Measurements from ENCODE around the gene RASEF.
A peak's percentile ranks its signal among the peaks of the same experiment; 100 is the strongest.
"Not testable (repeated sequence)": the region's sequence is repeated elsewhere in the genome, so short reads cannot be mapped to it uniquely, and the experiment has no call there.

Gene RASEF

DNA sequence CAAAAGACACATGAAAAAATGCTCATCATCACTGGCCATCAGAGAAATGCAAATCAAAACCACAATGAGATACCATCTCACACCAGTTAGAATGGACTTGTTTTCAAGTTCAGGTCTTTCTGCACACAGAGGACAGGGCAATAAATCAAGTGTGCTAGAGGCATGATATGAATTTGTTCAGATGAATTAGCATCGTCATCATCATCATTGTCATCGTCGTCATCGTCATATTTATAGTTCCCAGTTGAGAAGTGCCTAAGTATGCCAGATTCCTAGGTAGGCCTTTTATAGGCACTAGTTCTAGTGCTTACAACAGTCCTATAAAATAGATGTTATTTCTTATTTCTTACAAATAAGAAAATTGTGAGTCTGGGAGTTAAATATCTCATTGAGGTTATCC is 34.7 kb upstream of the RASEF start:
- TF ChIP-seq, protein P1, sequence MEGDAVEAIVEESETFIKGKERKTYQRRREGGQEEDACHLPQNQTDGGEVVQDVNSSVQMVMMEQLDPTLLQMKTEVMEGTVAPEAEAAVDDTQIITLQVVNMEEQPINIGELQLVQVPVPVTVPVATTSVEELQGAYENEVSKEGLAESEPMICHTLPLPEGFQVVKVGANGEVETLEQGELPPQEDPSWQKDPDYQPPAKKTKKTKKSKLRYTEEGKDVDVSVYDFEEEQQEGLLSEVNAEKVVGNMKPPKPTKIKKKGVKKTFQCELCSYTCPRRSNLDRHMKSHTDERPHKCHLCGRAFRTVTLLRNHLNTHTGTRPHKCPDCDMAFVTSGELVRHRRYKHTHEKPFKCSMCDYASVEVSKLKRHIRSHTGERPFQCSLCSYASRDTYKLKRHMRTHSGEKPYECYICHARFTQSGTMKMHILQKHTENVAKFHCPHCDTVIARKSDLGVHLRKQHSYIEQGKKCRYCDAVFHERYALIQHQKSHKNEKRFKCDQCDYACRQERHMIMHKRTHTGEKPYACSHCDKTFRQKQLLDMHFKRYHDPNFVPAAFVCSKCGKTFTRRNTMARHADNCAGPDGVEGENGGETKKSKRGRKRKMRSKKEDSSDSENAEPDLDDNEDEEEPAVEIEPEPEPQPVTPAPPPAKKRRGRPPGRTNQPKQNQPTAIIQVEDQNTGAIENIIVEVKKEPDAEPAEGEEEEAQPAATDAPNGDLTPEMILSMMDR (IDR thresholded peaks at IDR 0.05; ENCODE audit: control insufficient read depth, insufficient read depth, low read depth, low read length, missing control alignments) = no peak
- DNase-seq (ENCODE audit: low read depth) = no peak
- H3K4me3 ChIP-seq (ENCODE audit: control insufficient read depth, low read depth, low read length) = no peak overlapping the region

DNA sequence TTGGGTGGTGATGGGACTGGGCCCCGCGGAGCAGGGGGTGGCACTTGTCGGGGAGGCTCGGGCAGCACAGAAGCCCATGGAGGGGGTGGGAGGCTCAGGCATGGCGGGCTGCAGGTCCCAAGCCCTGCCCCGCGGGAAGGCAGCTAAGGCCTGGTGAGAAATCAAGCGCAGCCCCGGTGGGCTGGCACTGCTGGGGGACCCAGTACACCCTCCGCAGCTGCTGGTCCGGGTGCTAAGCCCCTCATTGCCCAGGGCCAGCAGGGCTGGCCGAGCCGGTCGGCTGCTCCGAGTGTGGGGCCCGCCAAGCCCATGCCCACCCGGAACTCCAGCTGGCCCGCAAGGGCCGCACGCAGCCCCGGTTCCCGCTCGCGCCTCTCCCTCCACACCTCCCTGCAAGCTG is 30.4 kb upstream of the RASEF start:
- not testable (repeated sequence) for H3K4me3 ChIP-seq (ENCODE audit: control insufficient read depth, low read depth, low read length); DNase-seq (ENCODE audit: low read depth)

GRCh38 chr9:83081846-83082245 is 18.9 kb upstream of the RASEF start:
- no peak overlapping the region for H3K4me3 ChIP-seq (ENCODE audit: control insufficient read depth, low read depth, low read length)
- TF ChIP-seq, protein P1 (IDR thresholded peaks at IDR 0.05; ENCODE audit: control insufficient read depth, insufficient read depth, low read depth, low read length, missing control alignments) = no peak

DNA sequence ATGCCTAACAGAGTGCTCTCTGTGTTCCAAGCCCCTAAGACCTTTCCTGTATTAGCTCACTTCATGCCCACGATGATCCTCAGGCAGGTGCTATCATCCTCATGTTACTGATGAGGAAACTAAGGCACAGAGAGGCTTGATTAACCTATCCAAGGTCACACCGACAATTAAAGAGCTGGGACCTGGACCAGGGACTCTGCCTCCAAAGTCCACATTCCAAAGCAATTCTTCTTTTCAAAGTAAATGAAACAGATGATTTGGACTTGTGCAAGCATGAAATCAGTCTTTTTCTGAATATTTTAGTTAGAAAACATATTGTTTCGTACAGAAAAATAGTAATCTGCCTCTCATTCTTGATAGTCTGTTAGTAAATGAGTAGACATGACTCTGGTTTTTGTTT is 18.1 kb upstream of the RASEF start:
- no peak for DNase-seq (ENCODE audit: low read depth)
- TF ChIP-seq, protein P1 (IDR thresholded peaks at IDR 0.05; ENCODE audit: control insufficient read depth, insufficient read depth, low read depth, low read length, missing control alignments) = no peak
- H3K4me3 ChIP-seq (ENCODE audit: control insufficient read depth, low read depth, low read length) = no peak overlapping the region

More at GRCh38 chr9:83081846-83082245, 18.9 kb upstream of the RASEF start:
- DNase-seq (ENCODE audit: low read depth) = no peak

- DNase-seq (ENCODE audit: low read depth); H3K4me3 ChIP-seq (ENCODE audit: control insufficient read depth, low read depth, low read length): not testable (repeated sequence)
These were observed 13.0 kb upstream of the RASEF start for GRCh38 chr9:83075932-83076331.

GRCh38 chr9:83072498-83072897 is 9.6 kb upstream of the RASEF start:
- H3K4me3 ChIP-seq (ENCODE audit: control insufficient read depth, low read depth, low read length); DNase-seq (ENCODE audit: low read depth): not testable (repeated sequence)

DNA sequence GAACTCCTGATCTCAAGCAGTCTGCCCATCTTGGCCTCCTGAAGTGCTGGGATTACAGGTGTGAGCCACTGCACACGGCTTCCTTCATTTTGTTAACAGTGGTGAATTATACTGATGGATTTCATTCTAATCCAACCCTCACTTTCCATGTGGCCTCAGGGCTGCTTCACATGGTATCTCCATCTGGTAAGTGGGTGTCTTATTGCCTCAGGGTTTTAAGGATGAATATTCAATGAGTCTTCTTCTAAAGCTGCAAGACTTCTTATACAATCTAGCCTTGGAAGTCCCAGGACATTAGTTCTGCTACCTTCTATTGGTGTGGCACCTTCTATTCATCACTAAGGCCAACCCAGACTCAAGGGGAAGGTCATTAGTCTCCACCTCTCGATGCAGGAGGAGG is 8.7 kb upstream of the RASEF start:
- TF ChIP-seq, protein P1 (IDR thresholded peaks at IDR 0.05; ENCODE audit: control insufficient read depth, insufficient read depth, low read depth, low read length, missing control alignments) = no peak
- no peak overlapping the region for H3K4me3 ChIP-seq (ENCODE audit: control insufficient read depth, low read depth, low read length)
- DNase-seq (ENCODE audit: low read depth) = no peak

- TF ChIP-seq, protein P1 (IDR thresholded peaks at IDR 0.05; ENCODE audit: control insufficient read depth, insufficient read depth, low read depth, low read length, missing control alignments) = no peak
- DNase-seq (ENCODE audit: low read depth) = peak; percentile 60
- H3K4me3 ChIP-seq (ENCODE audit: control insufficient read depth, low read depth, low read length) = no peak overlapping the region
These were observed 7.3 kb upstream of the RASEF start for GRCh38 chr9:83070261-83070660.
